Dendritic cell treated with granulocyte-macrophage colony-stimulating factor and Interleukin-4, amounts not matched to agents 40 ng/mL and 50 ng/mL, for 4 days (primary cell): ENCODE measurements around the gene EDEM1.

ENCODE experiments used
- H3K27ac Mint-ChIP-seq: one replicate; pipeline ENCODE4 v1.8.0; 2022; ENCODE audit warnings: mild to moderate bottlenecking, mixed read lengths
- H3K27me3 Mint-ChIP-seq: one replicate; pipeline ENCODE4 v1.8.0; 2022; ENCODE audit warnings: mild to moderate bottlenecking, mixed read lengths
- H3K36me3 Mint-ChIP-seq: one replicate; pipeline ENCODE4 v1.8.0; 2022; ENCODE audit warnings: low read depth, mixed read lengths
- H3K4me1 Mint-ChIP-seq: one replicate; pipeline ENCODE4 v1.8.0; 2022; ENCODE audit warnings: low read depth, mixed read lengths
- H3K4me3 Mint-ChIP-seq: one replicate; pipeline ENCODE4 v1.8.0; 2022; ENCODE audit warnings: mild to moderate bottlenecking, moderate library complexity, mixed read lengths
- H3K9me3 Mint-ChIP-seq: one replicate; pipeline ENCODE4 v1.8.0; 2022; ENCODE audit warnings: mixed read lengths
- intact Hi-C: fragments of 100-400 bp; cut with micrococcal nuclease; formaldehyde crosslinking; loops from one replicate; pipeline ENCODE4 v1.15.0; 2022

EDEM1 gene

GRCh38 chr3:5219216-5219615, 31.7 kb downstream of the EDEM1 start:
- Mint-ChIP-seq H3K27me3 (no peaks in the 10 kb centered on the region), H3K27ac (no peak overlapping the region), H3K4me1 (peaks cover 6% of the 10 kb centered on the region), H3K36me3 (peaks cover 80% of the 10 kb centered on the region), H3K9me3 (no peaks in the 10 kb centered on the region), H3K4me3 (no peak overlapping the region)
- intact Hi-C loops = no loop called here

- Mint-ChIP-seq H3K9me3 (no peaks in the 10 kb centered on the region), H3K4me1 (peaks cover 6% of the 10 kb centered on the region), H3K27ac (peak overlapping the region; percentile 2), H3K4me3 (no peak overlapping the region), H3K36me3 (peaks cover 70% of the 10 kb centered on the region), H3K27me3 (no peaks in the 10 kb centered on the region)
- intact Hi-C loops = loop anchor here (10.0 kb wide), 1 partner anchor 1585 kb away; no protein-coding TSS in a partner anchor
Measured at GRCh38 chr3:5220193-5220592, 32.7 kb downstream of the EDEM1 start.

- Mint-ChIP-seq H3K4me1 (peaks cover 6% of the 10 kb centered on the region), H3K27me3 (no peaks in the 10 kb centered on the region), H3K9me3 (no peaks in the 10 kb centered on the region), H3K4me3 (no peak overlapping the region), H3K27ac (peak overlapping the region; percentile 2), H3K36me3 (peaks cover 64% of the 10 kb centered on the region)
- intact Hi-C loops = loop anchor here (10.0 kb wide), 1 partner anchor 1584 kb away; no protein-coding TSS in a partner anchor
Measured at GRCh38 chr3:5220667-5221431, 33.3 kb downstream of the EDEM1 start.

GRCh38 chr3:5221701-5222100, 34.2 kb downstream of the EDEM1 start:
- intact Hi-C loops = loop anchor here (10.0 kb wide), 1 partner anchor 1583 kb away; no protein-coding TSS in a partner anchor
- H3K27me3 Mint-ChIP-seq = no peaks in the 10 kb centered on the region
- peaks cover 58% of the 10 kb centered on the region for H3K36me3 Mint-ChIP-seq
- peaks cover 6% of the 10 kb centered on the region for H3K4me1 Mint-ChIP-seq
- no peak overlapping the region for H3K4me3 Mint-ChIP-seq
- H3K27ac Mint-ChIP-seq = no peak overlapping the region
- H3K9me3 Mint-ChIP-seq = no peaks in the 10 kb centered on the region

GRCh38 chr3:5222283-5223005, 34.9 kb downstream of the EDEM1 start:
- H3K9me3 Mint-ChIP-seq = no peaks in the 10 kb centered on the region
- no peak overlapping the region for H3K4me3 Mint-ChIP-seq
- no peak overlapping the region for H3K27ac Mint-ChIP-seq
- H3K4me1 Mint-ChIP-seq = peaks cover 6% of the 10 kb centered on the region
- intact Hi-C loops = loop anchor here (10.0 kb wide), 1 partner anchor 1582 kb away; no protein-coding TSS in a partner anchor
- no peaks in the 10 kb centered on the region for H3K27me3 Mint-ChIP-seq
- peaks cover 50% of the 10 kb centered on the region for H3K36me3 Mint-ChIP-seq

- Mint-ChIP-seq H3K36me3 (peaks cover 12% of the 10 kb centered on the region), H3K27ac (no peak overlapping the region), H3K27me3 (no peaks in the 10 kb centered on the region), H3K9me3 (no peaks in the 10 kb centered on the region), H3K4me1 (peaks cover 5% of the 10 kb centered on the region), H3K4me3 (no peak overlapping the region)
- intact Hi-C loops = loop anchor here (10.0 kb wide), 1 partner anchor 1578 kb away; no protein-coding TSS in a partner anchor
Measured at GRCh38 chr3:5226783-5227182, 39.3 kb downstream of the EDEM1 start.

- Mint-ChIP-seq H3K27me3 (no peaks in the 10 kb centered on the region), H3K36me3 (peaks cover 2% of the 10 kb centered on the region), H3K4me3 (no peak overlapping the region)
Measured at GRCh38 chr3:5227812-5228211, 40.3 kb downstream of the EDEM1 start.

GRCh38 chr3:5229414-5229813, 41.9 kb downstream of the EDEM1 start:
- Mint-ChIP-seq H3K27ac (no peak overlapping the region), H3K36me3 (no peaks in the 10 kb centered on the region), H3K27me3 (no peaks in the 10 kb centered on the region), H3K4me3 (no peak overlapping the region), H3K4me1 (peaks cover 5% of the 10 kb centered on the region), H3K9me3 (no peaks in the 10 kb centered on the region)
- intact Hi-C loops = loop anchor here (10.0 kb wide), 1 partner anchor 1575 kb away; no protein-coding TSS in a partner anchor

More at GRCh38 chr3:5227812-5228211, 40.3 kb downstream of the EDEM1 start:
- Mint-ChIP-seq H3K9me3 (no peaks in the 10 kb centered on the region), H3K4me1 (peaks cover 5% of the 10 kb centered on the region), H3K27ac (no peak overlapping the region)
- intact Hi-C loops = loop anchor here (10.0 kb wide), 1 partner anchor 1577 kb away; no protein-coding TSS in a partner anchor

- intact Hi-C loops = no loop called here
- no peak overlapping the region for H3K27ac Mint-ChIP-seq
- no peaks in the 10 kb centered on the region for H3K27me3 Mint-ChIP-seq
- H3K36me3 Mint-ChIP-seq = no peaks in the 10 kb centered on the region
- no peaks in the 10 kb centered on the region for H3K9me3 Mint-ChIP-seq
- H3K4me1 Mint-ChIP-seq = peaks cover 5% of the 10 kb centered on the region
- H3K4me3 Mint-ChIP-seq = no peak overlapping the region
Measured at GRCh38 chr3:5231074-5231473, 43.6 kb downstream of the EDEM1 start.

DNA sequence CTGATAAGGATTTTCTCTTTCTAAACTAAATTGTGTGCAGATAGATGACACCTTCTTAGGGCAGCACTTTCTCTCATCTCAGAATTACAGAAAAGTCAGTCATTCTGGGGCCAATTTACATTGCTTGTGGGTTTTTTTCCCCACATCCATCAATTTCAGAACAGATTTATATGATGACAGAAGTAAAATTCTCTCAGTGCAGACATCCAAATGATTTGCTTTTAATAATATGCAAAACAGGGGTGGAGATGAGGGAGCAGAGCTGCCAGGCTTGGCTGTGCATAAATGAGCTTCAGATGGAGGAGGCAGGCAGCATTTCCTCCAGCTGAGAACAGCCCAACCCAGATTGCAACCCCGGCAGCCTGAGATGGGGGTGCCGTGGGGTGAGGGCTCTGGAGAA, 44.0 kb downstream of the EDEM1 start:
- H3K9me3 Mint-ChIP-seq = no peaks in the 10 kb centered on the region
- no peaks in the 10 kb centered on the region for H3K27me3 Mint-ChIP-seq
- no peak overlapping the region for H3K4me3 Mint-ChIP-seq
- H3K27ac Mint-ChIP-seq = no peak overlapping the region
- no peaks in the 10 kb centered on the region for H3K36me3 Mint-ChIP-seq
- intact Hi-C loops = no loop called here
- peaks cover 5% of the 10 kb centered on the region for H3K4me1 Mint-ChIP-seq

DNA sequence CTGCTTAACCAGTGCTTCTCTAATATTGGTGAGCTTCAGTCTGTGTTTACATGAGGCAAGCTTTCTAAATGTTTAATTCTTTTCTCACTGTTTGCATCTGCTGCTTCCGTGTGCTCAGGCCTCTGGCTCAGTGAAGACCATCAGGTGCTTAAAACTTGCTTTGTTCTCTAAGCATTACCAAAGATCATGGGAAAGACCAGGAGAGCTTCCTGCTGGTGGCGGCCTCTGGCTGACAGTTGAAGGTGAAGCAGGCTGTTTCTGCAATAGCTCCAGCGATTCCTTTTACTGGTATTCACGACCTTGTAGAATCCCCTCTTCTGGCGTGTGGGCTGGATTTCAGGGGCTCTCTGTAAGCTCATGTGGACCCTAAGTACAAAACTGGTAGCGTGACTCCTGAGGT, 45.1 kb downstream of the EDEM1 start:
- no peaks in the 10 kb centered on the region for H3K36me3 Mint-ChIP-seq
- no peaks in the 10 kb centered on the region for H3K9me3 Mint-ChIP-seq
- intact Hi-C loops = no loop called here
- no peak overlapping the region for H3K4me3 Mint-ChIP-seq
- no peaks in the 10 kb centered on the region for H3K27me3 Mint-ChIP-seq
- no peak overlapping the region for H3K27ac Mint-ChIP-seq
- H3K4me1 Mint-ChIP-seq = peaks cover 5% of the 10 kb centered on the region

DNA sequence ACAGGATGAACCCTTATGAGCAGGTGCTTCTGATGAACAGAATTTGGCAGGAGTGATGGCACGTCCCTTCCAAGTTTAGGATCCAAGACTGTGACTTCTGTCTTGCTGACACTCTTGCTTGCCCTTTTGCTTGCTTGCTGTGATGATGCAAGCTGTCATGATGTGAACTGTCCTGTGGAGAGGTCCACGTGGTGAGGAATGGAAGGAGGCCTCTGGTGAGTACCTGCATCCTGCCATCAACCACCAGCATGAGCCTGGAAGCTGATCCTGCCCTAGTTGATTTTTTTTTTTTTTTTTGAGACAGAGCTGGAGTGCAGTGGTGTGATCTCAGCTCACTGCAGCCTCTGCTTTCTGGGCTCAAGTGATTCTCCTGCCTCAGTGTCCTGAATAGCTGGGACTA, 45.5 kb downstream of the EDEM1 start:
- H3K4me3 Mint-ChIP-seq = no peak overlapping the region
- H3K36me3 Mint-ChIP-seq = no peaks in the 10 kb centered on the region
- no peaks in the 10 kb centered on the region for H3K27me3 Mint-ChIP-seq
- H3K27ac Mint-ChIP-seq = no peak overlapping the region
- peaks cover 5% of the 10 kb centered on the region for H3K4me1 Mint-ChIP-seq
- intact Hi-C loops = no loop called here
- no peaks in the 10 kb centered on the region for H3K9me3 Mint-ChIP-seq

GRCh38 chr3:5235655-5236054, 48.1 kb downstream of the EDEM1 start:
- Mint-ChIP-seq H3K4me1 (no peaks in the 10 kb centered on the region), H3K36me3 (no peaks in the 10 kb centered on the region), H3K9me3 (no peaks in the 10 kb centered on the region), H3K4me3 (no peak overlapping the region), H3K27ac (no peak overlapping the region), H3K27me3 (no peaks in the 10 kb centered on the region)
- intact Hi-C loops = no loop called here

DNA sequence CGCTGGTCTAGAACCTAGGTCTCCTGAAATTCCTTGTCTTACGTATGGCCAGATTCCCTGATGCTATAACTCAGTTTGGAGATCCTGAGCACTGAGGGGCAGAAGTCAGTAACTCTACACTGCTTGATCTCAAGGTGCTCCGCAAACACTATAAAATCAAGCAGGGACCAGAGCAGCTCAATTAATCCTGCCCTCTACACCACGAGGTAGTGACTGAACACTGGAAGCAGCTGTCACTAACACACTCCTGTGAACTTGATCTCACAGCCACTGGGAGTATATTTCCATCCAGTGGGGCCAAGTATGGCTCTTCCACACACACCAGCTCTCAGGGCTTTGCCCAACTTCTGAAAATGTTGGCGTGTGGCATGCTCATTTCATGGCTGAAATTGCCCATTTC, 51.0 kb downstream of the EDEM1 start:
- Mint-ChIP-seq H3K36me3 (no peaks in the 10 kb centered on the region), H3K27ac (no peak overlapping the region), H3K9me3 (peaks cover 11% of the 10 kb centered on the region), H3K27me3 (no peaks in the 10 kb centered on the region), H3K4me1 (no peaks in the 10 kb centered on the region), H3K4me3 (no peak overlapping the region)
- intact Hi-C loops = no loop called here
